ENCODE measurements around the gene ANKRD63.

Gene ANKRD63

DNA sequence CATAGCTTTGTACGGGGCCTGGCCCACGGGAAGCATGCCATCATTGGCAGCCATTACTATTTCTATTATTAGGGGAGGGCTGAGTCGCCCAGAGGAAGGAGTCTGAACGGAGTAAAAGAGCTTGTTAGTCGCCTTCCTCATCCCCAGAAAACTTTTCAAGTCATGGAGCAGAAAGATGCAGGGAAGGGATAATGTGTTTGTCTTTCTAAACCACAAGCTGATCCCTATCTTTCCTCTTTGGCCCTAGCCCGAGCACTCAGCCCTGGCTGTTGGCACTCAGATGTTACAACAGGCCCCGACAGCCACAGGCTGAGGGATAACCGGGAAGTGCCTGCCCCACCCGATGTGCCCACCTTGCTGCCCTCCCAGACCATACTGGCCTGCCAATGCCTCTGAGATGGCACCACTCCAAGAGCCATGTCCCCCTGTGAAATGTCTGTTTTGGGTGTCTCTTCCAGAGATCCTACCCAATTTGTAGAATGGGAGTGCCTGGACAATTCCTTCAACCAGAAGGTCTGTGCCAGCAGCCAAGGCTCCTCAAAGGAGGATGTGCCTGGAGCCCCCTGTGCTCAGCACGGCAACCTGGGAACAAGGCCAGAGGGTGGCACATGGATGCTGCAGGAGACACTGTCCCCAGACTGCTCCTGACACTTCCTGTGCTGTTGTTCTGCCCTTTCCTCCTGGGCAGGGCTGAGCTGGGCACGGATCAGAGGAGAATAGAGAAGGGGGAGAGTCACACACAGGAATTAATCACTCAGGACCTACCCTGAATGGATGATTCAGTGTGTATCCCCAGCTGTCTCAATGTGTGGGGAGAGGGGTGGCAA lies 33.2 kb downstream of the ANKRD63 start:
- no peak for TF ChIP-seq CTCF (IDR thresholded peaks at IDR 0.05)
- no peak for DNase-seq (ENCODE audit: low spot score)
- no peak overlapping the region for H3K4me3 ChIP-seq
- H3K27ac ChIP-seq, result no peak overlapping the region

- Histone ChIP-seq H3K4me3 (no peak overlapping the region), H3K27ac (no peak overlapping the region)
- no peak for DNase-seq (ENCODE audit: low spot score)
- no peak for TF ChIP-seq CTCF (IDR thresholded peaks at IDR 0.05)
Measured at GRCh38 chr15:40248006-40248783, 34.7 kb downstream of the ANKRD63 start.

DNA sequence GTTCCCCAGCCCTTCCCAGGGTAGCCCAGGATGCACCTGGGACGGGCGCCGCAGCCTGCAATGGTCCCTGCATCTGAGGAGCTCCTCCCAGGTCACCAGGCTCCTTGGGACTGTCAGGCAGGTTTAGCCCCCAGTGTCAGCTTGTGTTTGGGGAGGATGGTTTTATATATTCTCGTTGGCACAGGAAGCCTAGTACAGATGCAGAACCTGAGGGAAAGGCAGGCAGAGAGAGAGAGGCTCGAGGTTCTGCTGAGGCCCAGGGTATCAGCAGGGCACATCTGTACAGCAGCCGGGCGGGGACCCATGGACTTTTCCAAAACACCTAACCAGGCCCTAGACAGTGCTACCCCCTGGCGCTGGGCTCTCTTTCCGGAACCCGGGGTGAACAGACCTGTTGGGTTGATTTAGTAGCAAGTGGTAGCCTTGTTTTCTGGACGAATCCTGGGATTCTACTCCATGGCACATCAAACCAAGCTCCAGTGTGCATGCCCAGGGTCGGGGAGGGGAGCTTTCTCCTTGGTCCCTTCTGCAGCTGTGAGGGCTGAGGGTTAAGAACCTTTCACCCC lies 35.4 kb downstream of the ANKRD63 start:
- no peak for TF ChIP-seq CTCF (IDR thresholded peaks at IDR 0.05)
- Histone ChIP-seq H3K27ac (no peak overlapping the region), H3K4me3 (no peak overlapping the region)
- DNase-seq (ENCODE audit: low spot score), result no peak

DNA sequence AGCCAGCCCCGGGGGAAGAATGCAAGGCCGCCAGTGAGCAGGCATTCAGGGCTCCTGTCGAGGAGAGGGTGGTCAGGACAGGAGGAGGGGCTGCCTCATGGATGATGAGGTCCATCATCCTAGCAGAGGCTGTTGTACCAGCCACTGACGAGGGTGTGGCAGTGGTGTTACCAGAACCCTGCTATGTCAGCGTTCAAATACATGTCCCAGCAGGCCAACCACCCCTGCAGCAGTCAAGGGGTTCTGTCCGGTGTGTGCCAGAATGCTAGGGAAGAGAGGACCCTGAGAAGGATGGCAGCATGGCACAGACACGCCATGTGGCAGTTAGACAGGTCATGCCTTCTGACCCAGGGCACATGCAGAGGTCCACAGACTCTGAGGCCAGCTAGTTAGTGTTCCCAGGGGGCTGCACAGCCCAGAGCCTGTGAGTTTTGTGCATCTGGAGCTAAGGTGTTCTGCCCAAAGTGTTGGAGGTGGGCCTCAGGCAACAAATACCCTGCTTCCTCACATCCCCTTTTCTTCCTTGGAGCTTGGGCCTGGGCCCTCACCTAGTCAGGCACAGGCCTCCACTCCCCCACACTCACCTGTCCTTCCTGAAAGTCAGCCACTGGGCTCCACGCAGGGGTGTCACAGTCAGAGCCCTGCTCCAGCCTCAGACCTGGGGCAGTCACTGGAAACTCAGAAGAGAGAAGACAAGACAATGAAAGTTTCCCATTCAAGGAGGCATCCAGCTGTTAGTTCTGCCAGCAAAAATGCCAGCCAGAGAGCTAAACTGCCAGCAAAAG lies 36.2 kb downstream of the ANKRD63 start:
- H3K4me3 ChIP-seq, result no peak overlapping the region
- no peak for DNase-seq (ENCODE audit: low spot score)
- H3K27ac ChIP-seq, result no peak overlapping the region
- TF ChIP-seq CTCF (IDR thresholded peaks at IDR 0.05), result no peak

- Histone ChIP-seq H3K4me3 (no peak overlapping the region), H3K27ac (no peak overlapping the region)
- no peak for TF ChIP-seq CTCF (IDR thresholded peaks at IDR 0.05)
- DNase-seq (ENCODE audit: low spot score), result no peak
Measured at GRCh38 chr15:40245666-40246450, 37.0 kb downstream of the ANKRD63 start.

GRCh38 chr15:40244961-40245523 lies 37.8 kb downstream of the ANKRD63 start:
- H3K4me3 ChIP-seq, result no peak overlapping the region
- DNase-seq (ENCODE audit: low spot score), result peak; percentile 61
- TF ChIP-seq CTCF (IDR thresholded peaks at IDR 0.05), result no peak
- no peak overlapping the region for H3K27ac ChIP-seq

Measured in coronary artery (tissue), 2 donors.